HG03442 (cell line): Measurements from ENCODE around the gene GABBR2.
"Not testable (repeated sequence)": the region's sequence is repeated elsewhere in the genome, so short reads cannot be mapped to it uniquely, and the experiment has no call there.

Source experiments
- ATAC-seq: cut with Tn5 transposase; IDR thresholded peaks from one replicate; pipeline ENCODE4 v1.9.1; 2021; ENCODE audit warnings: mild to moderate bottlenecking, moderate library complexity; ENCODE audit not compliant: unreplicated experiment

GABBR2 gene

DNA sequence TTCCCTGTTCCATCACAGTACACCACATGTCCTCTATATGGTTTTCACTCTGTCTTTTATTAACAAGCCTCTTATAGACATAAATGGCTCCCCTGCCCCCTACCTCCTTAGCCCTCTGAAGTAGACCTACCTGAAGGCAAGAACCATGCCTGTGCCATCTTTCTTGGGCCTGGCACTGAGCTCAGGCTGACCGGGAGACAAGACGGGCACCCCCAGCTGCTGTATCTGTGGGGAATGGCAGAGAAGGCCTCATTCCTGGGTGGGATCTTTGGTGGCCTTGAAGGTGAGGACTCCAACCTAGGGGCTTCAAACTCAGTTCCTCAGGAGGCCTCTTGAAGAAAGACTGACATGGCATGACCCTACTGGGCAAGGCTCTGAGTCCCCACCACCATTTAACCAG is 109.9 kb downstream of the GABBR2 start:
- ATAC-seq = no peak

GRCh38 chr9:98597236-98597771 is 111.4 kb downstream of the GABBR2 start:
- ATAC-seq = no peak

- ATAC-seq = no peak
Observed at GRCh38 chr9:98596486-98596885, 112.2 kb downstream of the GABBR2 start.

GRCh38 chr9:98594546-98595160 is 114.1 kb downstream of the GABBR2 start:
- no peak for ATAC-seq

- ATAC-seq = no peak
Observed at GRCh38 chr9:98593354-98594253, 115.1 kb downstream of the GABBR2 start.

- ATAC-seq = no peak
Observed at GRCh38 chr9:98591696-98592095, 117.0 kb downstream of the GABBR2 start.

GRCh38 chr9:98590101-98590500 is 118.6 kb downstream of the GABBR2 start:
- ATAC-seq = no peak

- ATAC-seq = no peak
Observed at GRCh38 chr9:98589102-98589501, 119.6 kb downstream of the GABBR2 start.

GRCh38 chr9:98584853-98585438 is 123.8 kb downstream of the GABBR2 start:
- ATAC-seq = not testable (repeated sequence)

- ATAC-seq = peak; percentile 66
Observed at GRCh38 chr9:98584059-98584458, 124.7 kb downstream of the GABBR2 start.

- no peak for ATAC-seq
Observed at GRCh38 chr9:98583417-98583816, 125.3 kb downstream of the GABBR2 start.

GRCh38 chr9:98580956-98581355 is 127.8 kb downstream of the GABBR2 start:
- ATAC-seq = no peak

GRCh38 chr9:98579700-98580099 is 129.0 kb downstream of the GABBR2 start:
- no peak for ATAC-seq

GRCh38 chr9:98577446-98577845 is 131.3 kb downstream of the GABBR2 start:
- ATAC-seq = no peak

DNA sequence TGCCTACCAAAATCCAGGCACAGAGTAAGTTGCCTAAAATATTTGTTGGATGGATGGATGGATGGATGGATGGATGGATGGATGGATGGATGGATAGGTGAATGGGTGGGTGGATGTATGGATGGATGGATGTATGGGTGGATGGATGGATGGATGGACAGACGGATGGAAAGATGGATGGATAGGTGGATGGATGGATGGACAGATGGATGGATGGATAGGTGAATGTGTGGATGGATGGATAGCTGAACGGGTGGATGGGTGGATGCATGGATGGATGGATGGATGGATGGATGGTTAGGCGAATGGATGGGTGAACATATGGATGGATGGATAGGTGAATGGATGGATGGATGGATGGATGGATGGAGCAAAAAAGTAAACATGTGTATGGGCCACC is 131.9 kb downstream of the GABBR2 start:
- ATAC-seq = no peak

- ATAC-seq = no peak
Observed at GRCh38 chr9:98576354-98576753, 132.4 kb downstream of the GABBR2 start.

GRCh38 chr9:98575379-98576346 is 133.1 kb downstream of the GABBR2 start:
- peak; percentile 81 for ATAC-seq

DNA sequence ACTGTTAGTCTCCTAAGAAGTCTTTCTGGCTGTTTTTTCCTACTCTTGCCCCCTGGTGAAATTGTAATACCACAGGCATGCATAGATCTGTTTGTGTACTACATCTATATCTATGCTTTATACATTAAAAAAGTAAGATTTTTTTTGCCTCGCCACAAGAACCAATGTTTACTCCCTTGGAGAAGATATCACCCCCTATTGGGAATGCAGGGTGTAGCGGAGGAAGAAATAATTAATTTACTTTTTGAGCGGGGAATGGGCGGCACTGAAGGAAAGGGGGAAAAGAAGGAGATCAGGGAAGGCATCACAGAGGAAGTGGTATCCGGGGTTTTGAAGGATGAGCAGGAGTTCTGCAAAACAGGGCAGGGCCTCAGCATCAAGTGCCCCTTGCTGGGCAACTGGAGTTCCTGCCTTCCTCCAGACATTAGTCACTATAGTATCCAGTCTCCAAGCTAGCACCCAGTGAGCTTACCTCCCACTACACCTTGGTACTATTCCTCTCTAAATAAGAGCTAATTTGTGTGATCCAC is 134.9 kb downstream of the GABBR2 start:
- no peak for ATAC-seq

DNA sequence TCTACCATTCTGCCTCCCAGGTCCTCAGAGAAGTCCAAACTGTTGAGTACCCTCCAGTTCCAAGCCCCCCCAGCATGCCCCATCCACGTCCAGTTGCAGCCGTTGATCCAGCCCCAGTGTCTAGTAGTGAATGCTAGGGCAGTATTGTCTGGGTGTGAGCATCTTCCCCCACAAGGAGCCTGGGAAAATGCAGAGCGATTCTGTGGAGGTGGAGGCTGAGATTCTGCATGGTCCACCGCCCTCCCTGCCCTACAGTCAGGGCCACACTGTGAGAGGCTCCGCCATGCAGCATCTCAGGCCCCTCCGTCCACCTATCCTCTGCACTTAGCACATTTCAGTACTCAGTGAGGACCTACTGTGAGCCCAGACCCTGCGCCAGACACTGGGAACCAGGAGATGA is 135.9 kb downstream of the GABBR2 start:
- no peak for ATAC-seq

DNA sequence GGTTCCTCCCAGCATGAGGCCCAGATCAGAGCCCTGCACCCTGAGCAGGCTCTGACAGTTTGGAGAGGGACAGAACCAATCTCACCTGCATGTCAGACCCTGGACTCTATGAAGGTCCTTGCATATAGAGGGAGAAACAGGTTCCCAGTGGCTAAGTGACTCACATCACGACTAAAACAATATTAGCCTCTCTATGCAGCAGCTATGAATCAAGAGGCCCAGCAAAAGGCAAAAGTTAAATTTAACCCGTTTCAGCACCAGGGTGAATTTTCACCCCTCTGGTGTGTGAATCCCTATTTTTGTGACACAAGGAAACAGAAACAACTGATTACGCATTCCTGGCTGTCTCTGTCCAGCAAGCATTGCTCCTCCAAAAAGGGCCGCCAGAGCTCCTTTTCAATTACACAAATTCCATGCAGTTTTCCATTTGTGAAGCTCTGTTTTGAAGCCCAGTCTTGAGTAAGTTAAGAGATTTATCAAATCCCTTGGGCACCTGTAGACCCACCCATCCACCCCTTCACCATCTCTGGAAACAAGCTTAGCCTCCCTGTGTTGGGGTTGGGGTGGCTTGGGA is 136.6 kb downstream of the GABBR2 start:
- ATAC-seq = no peak
